Fibroblast of mammary gland (primary cell): Measurements from ENCODE around the gene ZNF789.
A peak's percentile ranks its signal among the peaks of the same experiment; 100 is the strongest.
"Not testable (repeated sequence)": the region's sequence is repeated elsewhere in the genome, so short reads cannot be mapped to it uniquely, and the experiment has no call there.

Experiments
- DNase-seq: peaks from one replicate; pipeline ENCODE4 v3.0.0-alpha.2; 2010; ENCODE audit warnings: low read depth
- H3K4me3 ChIP-seq: 2 replicates; pipeline ENCODE4 v1.5.1; 2011; ENCODE audit warnings: low read depth, mild to moderate bottlenecking, low read length, moderate library complexity; ENCODE audit not compliant: control insufficient read depth
- TF ChIP-seq, protein P1 (sequence below): conservative IDR thresholded peaks from 2 replicates; pipeline ENCODE4 v1.5.1; 2011; ENCODE audit warnings: low read depth, low read length, inconsistent platforms; ENCODE audit not compliant: control insufficient read depth, insufficient read depth

ZNF789 gene

DNA sequence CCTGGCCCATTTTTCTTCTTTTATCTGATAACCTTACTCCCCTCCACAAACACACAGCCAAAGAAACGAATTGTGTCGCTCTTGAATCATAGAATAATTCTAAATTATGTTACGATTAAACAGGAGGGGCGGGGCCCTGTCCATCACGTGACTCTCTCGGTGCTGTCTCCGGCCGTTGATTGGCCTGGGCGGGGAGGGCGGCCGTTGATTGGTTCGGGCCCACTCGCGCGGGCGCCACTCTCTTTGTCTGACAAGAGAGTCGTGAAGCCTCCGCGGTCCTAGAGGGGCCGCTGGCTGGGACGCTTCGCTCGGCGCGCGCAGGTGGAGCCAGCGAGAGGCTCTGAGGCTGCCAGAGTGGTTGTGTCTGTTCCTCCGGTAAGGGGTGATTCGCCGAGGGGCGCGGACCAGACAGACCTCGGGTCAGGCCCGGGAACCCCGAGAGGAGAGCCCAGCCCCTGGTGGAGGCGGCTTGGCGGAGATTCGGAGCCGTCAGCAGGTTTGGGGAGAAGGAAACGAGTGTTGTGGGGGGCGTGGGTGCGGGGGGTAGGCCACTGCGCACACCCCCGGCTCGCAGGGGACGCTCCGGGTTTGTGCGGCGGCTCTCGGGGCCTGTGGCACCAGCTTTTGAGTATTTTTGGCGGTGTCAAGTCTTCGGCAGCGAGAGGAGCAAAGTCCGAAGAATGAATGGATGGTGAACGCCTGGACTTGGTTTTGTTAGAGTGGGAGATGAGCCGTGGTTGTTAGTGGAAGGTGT lies at the start of gene ZNF789:
Gene ZNF789, plus strand, starts transcription at position 330 of the 754 bp plus-strand sequence. CDS start 3,567 bp downstream, outside the sequence.
- H3K4me3 ChIP-seq, result peak within 1 kb of the TSS; percentile 90
- DNase-seq, result peak; percentile 94
- TF ChIP-seq, protein P1, sequence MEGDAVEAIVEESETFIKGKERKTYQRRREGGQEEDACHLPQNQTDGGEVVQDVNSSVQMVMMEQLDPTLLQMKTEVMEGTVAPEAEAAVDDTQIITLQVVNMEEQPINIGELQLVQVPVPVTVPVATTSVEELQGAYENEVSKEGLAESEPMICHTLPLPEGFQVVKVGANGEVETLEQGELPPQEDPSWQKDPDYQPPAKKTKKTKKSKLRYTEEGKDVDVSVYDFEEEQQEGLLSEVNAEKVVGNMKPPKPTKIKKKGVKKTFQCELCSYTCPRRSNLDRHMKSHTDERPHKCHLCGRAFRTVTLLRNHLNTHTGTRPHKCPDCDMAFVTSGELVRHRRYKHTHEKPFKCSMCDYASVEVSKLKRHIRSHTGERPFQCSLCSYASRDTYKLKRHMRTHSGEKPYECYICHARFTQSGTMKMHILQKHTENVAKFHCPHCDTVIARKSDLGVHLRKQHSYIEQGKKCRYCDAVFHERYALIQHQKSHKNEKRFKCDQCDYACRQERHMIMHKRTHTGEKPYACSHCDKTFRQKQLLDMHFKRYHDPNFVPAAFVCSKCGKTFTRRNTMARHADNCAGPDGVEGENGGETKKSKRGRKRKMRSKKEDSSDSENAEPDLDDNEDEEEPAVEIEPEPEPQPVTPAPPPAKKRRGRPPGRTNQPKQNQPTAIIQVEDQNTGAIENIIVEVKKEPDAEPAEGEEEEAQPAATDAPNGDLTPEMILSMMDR, result no peak

DNA sequence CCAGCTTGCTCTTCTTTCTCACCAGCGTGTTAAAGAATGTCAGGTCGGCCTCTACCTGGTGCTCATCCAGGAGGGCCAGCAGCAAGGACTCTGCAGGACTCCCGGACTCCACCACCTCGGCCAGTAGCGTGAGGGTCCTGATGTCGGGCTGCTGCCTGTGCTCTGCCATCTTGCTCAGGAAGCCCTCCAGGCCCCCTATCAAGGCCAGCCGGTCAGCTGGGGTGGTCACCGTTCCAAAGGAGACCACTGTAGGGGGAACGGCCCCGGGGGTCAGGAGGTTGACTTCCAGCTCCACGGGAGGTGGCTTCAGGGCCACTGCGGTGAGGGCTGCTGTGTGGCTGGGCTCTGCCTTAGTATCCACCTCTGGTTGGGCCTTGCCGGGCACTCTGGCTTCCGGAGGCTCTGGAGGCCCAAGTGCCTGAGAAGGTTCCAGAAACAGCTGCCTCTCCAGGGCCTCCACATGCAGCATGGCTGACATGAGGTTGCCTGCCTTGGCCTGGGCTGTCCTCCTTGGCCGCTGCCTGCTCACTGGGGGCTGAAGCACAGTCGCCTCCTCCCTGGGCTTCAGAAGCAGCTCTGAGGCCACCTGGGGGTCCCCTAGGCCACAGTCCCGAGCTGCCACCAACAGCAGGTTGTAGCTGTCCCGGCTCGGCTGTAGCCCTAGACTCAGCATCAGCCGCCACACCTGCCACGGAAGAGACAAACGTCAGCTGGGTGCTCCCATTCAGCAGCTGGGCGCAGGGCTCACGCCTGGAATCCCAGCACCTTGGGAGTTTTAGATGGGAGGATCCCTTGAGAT lies 47.6 kb upstream of the ZNF789 start:
- TF ChIP-seq, protein P1, result no peak
- H3K4me3 ChIP-seq, result no peak overlapping the region
- no peak for DNase-seq

DNA sequence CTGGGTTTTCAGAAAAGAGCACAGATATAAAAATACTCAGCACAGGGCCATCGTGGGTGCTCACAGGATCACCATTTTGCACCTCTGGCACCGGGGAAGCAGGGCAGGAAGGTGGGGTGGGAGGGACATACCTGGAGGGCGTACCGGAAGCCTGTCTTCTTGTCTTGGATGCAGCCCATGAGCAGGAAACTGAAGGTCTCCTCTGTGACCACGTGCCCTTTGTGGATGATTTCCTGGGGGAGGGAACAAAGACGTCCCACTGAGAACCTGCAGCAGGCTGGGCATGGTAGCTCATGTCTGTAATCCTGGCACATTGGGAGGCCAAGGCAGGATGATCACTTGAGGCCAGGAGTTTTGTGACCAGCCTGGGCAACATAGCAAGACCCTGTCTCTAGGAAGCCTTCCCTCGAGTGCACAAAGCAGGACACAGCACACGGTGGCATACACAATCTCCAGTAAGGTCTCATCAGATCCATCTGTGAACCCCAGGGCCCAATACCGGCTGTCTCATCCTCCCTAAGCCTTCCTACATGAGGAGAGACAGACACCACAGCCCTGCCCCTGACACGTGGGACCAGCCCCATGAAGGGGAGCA lies 43.6 kb upstream of the ZNF789 start:
- no peak for DNase-seq
- TF ChIP-seq, protein P1, result no peak
- H3K4me3 ChIP-seq, result no peak overlapping the region

DNA sequence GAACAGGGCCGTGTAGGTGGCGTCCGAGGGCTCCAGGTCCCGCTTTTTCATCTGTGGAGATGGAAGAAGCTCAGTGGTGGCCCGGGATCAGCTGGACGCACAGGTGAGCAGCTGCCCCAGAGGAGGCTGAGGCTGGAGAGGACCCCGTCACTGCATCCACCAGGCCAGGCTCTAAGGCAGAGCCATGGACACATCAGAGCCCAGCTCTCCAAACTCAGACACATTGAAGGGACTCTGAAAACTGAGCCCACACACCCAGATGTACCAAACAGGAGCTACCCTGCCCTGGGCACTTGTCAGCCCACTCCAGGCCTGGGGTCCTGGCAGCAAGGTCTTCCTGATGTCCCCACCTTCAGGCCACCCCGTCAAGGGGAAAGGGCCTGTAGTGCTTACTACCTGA lies 42.9 kb upstream of the ZNF789 start:
- TF ChIP-seq, protein P1, result no peak
- no peak overlapping the region for H3K4me3 ChIP-seq
- DNase-seq, result no peak

DNA sequence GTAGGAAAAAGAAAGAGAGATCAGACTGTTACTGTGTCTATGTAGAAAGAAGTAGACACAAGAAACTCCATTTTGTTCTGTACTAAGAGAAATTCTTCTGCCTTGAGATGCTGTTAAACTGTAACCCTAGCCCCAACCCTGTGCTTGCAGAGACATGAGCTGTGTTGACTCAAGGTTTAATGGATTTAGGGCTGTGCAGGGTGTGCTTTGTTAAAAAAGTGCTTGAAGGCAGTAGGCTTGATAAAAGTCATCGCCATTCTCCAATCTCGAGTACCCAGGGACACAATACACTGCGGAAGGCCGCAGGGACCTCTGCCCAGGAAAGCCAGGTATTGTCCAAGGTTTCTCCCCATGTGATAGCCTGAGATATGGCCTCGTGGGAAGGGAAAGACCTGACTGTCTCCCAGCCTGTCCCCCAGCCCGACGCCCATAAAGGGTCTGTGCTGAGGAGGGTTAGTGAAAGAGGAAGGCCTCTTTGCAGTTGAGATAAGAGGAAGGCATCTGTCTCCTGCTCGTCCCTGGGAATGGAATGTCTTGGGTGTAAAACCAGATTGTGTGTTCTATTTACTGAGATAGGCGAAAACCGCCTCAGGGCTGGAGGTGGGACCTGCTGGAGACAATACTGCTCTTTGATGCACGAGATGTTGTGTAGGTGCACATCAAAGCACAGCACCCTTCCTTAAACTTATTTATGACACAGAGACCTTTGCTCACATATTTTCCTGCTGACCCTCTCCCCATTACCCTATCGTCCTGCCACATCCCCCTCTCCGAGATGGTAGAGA lies 40.7 kb upstream of the ZNF789 start:
- H3K4me3 ChIP-seq, DNase-seq: not testable (repeated sequence)

DNA sequence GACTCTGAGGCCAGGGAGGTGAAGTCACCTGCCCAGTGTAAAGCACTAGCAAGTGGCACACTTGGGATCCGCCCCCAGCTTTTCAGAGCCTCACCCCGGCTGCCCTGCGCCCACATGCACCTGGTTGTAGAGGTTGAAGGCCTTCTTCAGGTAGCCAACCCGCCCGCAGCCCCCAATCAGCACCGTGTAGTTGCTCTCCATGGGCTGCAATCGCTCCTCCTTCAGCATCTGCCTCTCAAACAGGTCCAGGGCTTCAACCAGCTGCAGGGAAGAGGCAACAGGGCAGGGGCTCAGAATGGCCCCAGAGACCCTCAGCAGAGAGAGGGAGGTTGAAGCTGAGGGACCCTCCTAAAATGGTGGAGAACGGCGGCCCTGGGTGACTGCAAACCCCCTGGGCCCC lies 39.5 kb upstream of the ZNF789 start:
- TF ChIP-seq, protein P1, result no peak
- H3K4me3 ChIP-seq, result no peak overlapping the region
- DNase-seq, result no peak
